Activated naive CD4-positive, alpha-beta T cell treated with anti-CD3 and anti-CD28 coated beads, Interleukin-2, amount 10 ng/mL, durations not matched to agents 7 days and 5 days (primary cell): ENCODE results near the gene RPS4Y2.

Experiments used
- CTCF ChIA-PET: fragments of 350-600 bp; sonication (Branson Sonifier 250); formaldehyde crosslinking; loops from one replicate; lab custom pipeline; 2021; ENCODE audit warnings: antibody characterized with exemption; lab: Charles Lee
- DNase-seq: peaks from one replicate; pipeline ENCODE4 v3.0.0-alpha.2; 2020
- H3K27ac Mint-ChIP-seq: one replicate; pipeline ENCODE4 v1.8.0; 2021; ENCODE audit warnings: mild to moderate bottlenecking, moderate library complexity, mixed read lengths
- H3K27me3 Mint-ChIP-seq: one replicate; pipeline ENCODE4 v1.8.0; 2021; ENCODE audit warnings: mild to moderate bottlenecking, mixed read lengths
- H3K36me3 Mint-ChIP-seq: one replicate; pipeline ENCODE4 v1.8.0; 2021; ENCODE audit warnings: mixed read lengths
- H3K4me1 Mint-ChIP-seq: one replicate; pipeline ENCODE4 v1.8.0; 2021; ENCODE audit warnings: mixed read lengths
- H3K4me3 Mint-ChIP-seq: one replicate; pipeline ENCODE4 v1.8.0; 2021; ENCODE audit warnings: mild to moderate bottlenecking, moderate library complexity, mixed read lengths
- H3K9me3 Mint-ChIP-seq: one replicate; pipeline ENCODE4 v1.8.0; 2021; ENCODE audit warnings: mixed read lengths

The RPS4Y2 gene

DNA sequence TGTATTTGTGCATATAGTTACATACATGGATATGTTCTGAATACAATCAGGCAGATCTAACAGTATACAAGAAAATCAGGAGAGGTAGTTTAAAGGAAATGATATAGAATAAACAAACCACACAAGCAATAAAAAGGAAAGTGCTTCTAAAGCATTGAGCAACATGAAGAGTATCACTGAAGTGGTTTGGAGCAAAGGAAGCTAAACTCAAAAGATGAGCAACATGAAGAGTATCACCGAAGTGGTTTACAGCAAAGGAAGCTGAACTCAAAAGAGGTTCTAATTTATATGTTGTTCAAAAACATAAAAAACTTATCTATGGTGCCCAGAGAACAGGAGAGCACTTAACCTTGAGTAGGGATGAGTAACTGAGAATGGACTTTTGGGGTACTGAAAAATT, 29.1 kb downstream of the RPS4Y2 start:
- Mint-ChIP-seq H3K9me3 (peaks cover 6% of the 10 kb centered on the region), H3K4me1 (peaks cover 81% of the 10 kb centered on the region), H3K27ac (peak overlapping the region; percentile 87), H3K27me3 (no peaks in the 10 kb centered on the region), H3K4me3 (no peak overlapping the region), H3K36me3 (peaks cover 13% of the 10 kb centered on the region)
- no peak for DNase-seq
- CTCF ChIA-PET, result no interaction called here

DNA sequence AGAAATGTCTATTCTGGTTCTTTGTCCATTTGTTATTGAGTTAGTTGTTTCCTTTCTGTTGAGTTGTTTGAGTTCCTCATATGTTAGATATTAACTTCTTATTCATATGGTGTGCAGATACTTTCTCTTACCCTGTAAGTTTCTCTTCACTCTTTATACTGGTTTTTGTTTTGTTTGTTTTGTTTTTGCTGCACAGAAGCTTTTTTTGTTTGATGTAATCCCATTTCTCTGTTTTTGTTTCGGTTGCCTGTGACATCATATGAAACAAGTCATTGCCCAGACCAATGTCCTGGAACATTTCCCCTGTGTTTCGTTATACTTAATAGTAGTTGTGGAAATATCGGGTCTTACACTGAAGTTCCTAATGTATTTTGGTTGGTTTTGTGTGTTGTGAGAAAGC, 31.2 kb downstream of the RPS4Y2 start:
- peaks cover 6% of the 10 kb centered on the region for H3K9me3 Mint-ChIP-seq
- no peak for DNase-seq
- CTCF ChIA-PET, result no interaction called here
- peak overlapping the region; percentile 70 for H3K27ac Mint-ChIP-seq
- H3K4me3 Mint-ChIP-seq, result no peak overlapping the region
- H3K27me3 Mint-ChIP-seq, result no peaks in the 10 kb centered on the region
- peaks cover 11% of the 10 kb centered on the region for H3K36me3 Mint-ChIP-seq
- H3K4me1 Mint-ChIP-seq, result peaks cover 61% of the 10 kb centered on the region

DNA sequence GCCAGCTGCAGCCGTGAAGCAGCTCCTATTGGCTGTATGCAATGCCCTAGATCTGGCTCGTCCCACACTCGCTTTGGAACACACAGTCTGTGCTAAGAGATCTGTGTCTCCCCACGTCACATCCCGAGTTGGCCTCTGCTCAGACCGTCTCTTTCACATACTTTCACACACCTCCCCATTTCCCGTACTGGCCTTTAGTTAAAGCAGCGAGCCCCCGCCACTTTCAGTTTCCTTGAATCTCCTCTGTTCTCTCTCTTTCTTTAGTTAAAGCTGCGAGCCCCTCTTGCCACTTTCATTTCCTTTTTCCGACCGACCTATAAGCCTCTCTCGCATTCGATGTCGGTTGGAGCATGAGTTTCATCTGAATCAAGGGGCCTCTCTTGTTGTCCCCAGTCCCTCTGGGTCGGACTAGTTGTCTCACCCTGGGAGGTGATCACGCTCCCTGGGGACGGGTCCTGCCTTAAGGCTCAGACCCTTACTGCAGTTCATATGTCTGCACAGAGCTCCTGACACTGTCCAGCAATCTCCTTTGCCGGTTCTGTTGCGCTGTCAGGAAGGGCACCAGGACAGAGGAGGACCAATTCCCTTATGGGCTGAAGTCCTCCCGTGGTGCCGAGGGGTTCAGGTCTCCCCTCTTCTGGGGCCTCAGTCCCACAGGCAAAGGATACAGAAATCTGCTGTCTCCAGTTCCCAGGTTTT, 42.6 kb downstream of the RPS4Y2 start:
- Mint-ChIP-seq H3K36me3 (peaks cover 20% of the 10 kb centered on the region), H3K4me3 (peak overlapping the region; percentile 42), H3K27me3 (no peaks in the 10 kb centered on the region), H3K27ac (peak overlapping the region; percentile 78), H3K4me1 (peaks cover 39% of the 10 kb centered on the region), H3K9me3 (peaks cover 14% of the 10 kb centered on the region)
- DNase-seq, result peak; percentile 24
- CTCF ChIA-PET, result no interaction called here

DNA sequence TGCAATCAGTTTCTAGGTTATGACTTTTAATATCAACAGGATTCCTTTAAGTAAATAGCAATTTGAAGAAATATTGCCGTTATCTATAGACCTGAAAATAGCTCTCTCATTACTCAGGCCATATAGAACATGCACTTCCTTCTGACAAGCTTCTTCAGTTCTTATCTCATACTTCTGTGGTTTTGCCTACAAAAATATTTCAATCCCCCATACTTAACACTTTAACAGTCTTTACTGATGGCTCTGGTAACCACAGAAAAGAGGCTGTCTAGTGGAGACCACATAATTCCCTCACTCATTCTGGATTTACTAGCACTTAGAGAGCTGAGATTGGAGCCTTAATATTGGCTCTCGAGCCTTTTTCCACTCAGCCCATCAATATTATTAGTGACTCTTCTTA, 46.8 kb downstream of the RPS4Y2 start:
- peaks cover 12% of the 10 kb centered on the region for H3K9me3 Mint-ChIP-seq
- CTCF ChIA-PET, result no interaction called here
- H3K27me3 Mint-ChIP-seq, result no peaks in the 10 kb centered on the region
- peaks cover 51% of the 10 kb centered on the region for H3K4me1 Mint-ChIP-seq
- DNase-seq, result no peak
- H3K27ac Mint-ChIP-seq, result no peak overlapping the region
- peaks cover 17% of the 10 kb centered on the region for H3K36me3 Mint-ChIP-seq
- no peak overlapping the region for H3K4me3 Mint-ChIP-seq

DNA sequence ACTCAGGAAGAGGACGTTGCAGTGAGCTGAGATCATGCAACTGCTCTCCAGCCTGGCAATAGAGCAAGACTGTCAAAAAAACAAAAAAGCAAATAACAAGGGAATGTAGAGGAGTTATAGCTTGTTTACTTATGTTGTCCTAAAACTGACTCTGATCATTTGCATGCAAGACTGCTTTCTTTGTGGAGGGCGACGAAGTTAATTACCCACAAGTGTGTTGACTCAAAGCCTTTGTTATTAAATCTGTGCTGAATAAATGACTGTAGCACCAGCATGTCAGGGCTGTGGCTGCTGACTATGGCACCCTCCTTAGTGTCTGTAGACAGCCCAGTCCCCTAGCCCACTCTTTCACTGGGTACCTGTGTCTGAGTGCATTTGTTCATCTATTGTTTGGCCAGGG, 50.3 kb downstream of the RPS4Y2 start:
- Mint-ChIP-seq H3K27ac (no peak overlapping the region), H3K36me3 (peaks cover 14% of the 10 kb centered on the region), H3K4me1 (peaks cover 33% of the 10 kb centered on the region), H3K4me3 (no peak overlapping the region), H3K27me3 (no peaks in the 10 kb centered on the region), H3K9me3 (peaks cover 16% of the 10 kb centered on the region)
- CTCF ChIA-PET, result no interaction called here
- DNase-seq, result no peak

DNA sequence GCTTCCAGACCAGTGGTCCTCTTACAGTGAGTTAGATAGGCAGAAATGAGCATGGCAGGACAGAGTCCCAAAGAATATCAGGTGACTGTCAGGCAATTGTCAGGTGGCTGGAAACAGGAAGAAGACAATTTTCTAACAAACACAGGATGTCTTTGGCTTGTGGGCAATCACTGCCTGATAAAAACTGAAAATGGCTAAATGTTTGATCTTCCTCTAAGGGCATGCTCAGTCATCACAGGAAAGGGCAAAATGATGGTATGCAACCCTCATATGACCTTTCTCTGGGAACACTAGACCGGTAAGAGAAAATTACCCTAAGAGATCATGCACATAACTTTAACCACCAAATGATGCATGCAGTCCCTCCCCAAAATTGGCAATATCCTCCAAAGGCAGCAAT, 57.6 kb downstream of the RPS4Y2 start:
- Mint-ChIP-seq H3K4me1 (peaks cover 33% of the 10 kb centered on the region), H3K27me3 (no peaks in the 10 kb centered on the region), H3K36me3 (peaks cover 9% of the 10 kb centered on the region), H3K9me3 (peaks cover 10% of the 10 kb centered on the region), H3K27ac (peak overlapping the region; percentile 82), H3K4me3 (no peak overlapping the region)
- DNase-seq, result peak; percentile 29
- CTCF ChIA-PET, result no interaction called here

DNA sequence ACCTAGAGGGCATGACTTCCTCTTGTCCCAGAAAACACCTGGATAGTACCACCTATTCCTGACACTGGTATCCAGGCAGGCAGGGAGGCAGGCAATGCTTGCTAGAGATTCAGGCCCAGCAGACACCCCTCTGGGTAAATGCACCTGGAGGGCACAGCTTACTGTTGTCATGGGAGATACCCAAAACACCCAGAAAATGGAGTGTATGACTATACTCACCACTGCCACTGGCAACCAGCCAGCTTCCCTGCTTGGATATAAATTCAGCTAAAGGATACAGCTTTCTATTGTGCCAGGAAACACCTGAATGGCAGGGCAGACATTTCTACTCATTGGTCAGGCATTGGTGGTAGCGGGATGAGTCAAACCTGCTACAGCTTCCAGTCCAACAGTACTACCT, 58.9 kb downstream of the RPS4Y2 start:
- Mint-ChIP-seq H3K4me3 (no peak overlapping the region), H3K4me1 (peaks cover 33% of the 10 kb centered on the region), H3K9me3 (peaks cover 5% of the 10 kb centered on the region), H3K27me3 (no peaks in the 10 kb centered on the region), H3K27ac (no peak overlapping the region), H3K36me3 (peaks cover 10% of the 10 kb centered on the region)
- CTCF ChIA-PET, result interaction anchor here (1.2 kb wide), 1 partner anchor 68 kb away, joined by 3 read pairs; no protein-coding TSS in a partner anchor
- no peak for DNase-seq

DNA sequence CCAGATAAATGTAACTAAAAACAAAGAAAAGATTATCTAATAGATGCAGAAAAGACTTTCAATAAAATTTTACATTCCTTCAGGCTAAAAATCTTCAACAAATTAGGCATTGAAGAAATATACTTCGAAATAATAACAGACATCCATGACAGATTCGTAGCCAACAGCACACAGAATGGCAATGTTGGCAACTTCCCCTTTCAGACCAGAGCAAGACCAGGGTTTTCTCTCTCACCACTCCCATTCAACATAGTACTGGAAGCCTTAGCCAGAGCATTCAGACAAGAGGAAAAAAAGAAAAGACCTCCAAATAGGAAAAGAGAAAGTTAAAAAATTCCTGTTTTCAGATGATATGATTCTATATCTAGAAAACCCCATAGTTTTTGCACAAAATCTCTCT, 61.2 kb downstream of the RPS4Y2 start:
- H3K27ac Mint-ChIP-seq, result no peak overlapping the region
- H3K9me3 Mint-ChIP-seq, result peaks cover 7% of the 10 kb centered on the region
- DNase-seq, result no peak
- H3K4me1 Mint-ChIP-seq, result peaks cover 33% of the 10 kb centered on the region
- H3K27me3 Mint-ChIP-seq, result no peaks in the 10 kb centered on the region
- peaks cover 11% of the 10 kb centered on the region for H3K36me3 Mint-ChIP-seq
- no peak overlapping the region for H3K4me3 Mint-ChIP-seq
- CTCF ChIA-PET, result no interaction called here
